DOHH2 (cell line): ENCODE data around the gene RUVBL2.
A peak's percentile ranks its signal among the peaks of the same experiment; 100 is the strongest.

Experiments
- H3F3A ChIP-seq: fragments of 200-600 bp; sonication (generic), shearing (Covaris generic); 2 replicates; pipeline ENCODE4 v1.6.0; 2016; ENCODE audit warnings: antibody characterized with exemption, mild to moderate bottlenecking; ENCODE audit not compliant: control insufficient read depth, insufficient read depth
- H3K27ac ChIP-seq: fragments of 200-600 bp; sonication (generic); 2 replicates; pipeline ENCODE4 v1.5.1; 2014; ENCODE audit warnings: low read depth, mild to moderate bottlenecking, low read length, moderate library complexity
- H3K27me3 ChIP-seq: fragments of 200-600 bp; sonication (generic); 2 replicates; pipeline ENCODE4 v1.6.1; 2014; ENCODE audit warnings: mild to moderate bottlenecking, low read length, mixed read lengths; ENCODE audit not compliant: control insufficient read depth
- H3K36me3 ChIP-seq: fragments of 200-600 bp; sonication (generic); 2 replicates; pipeline ENCODE4 v1.6.1; 2014; ENCODE audit warnings: mild to moderate bottlenecking, low read length, moderate library complexity, mixed read lengths; ENCODE audit not compliant: control insufficient read depth
- H3K4me1 ChIP-seq: fragments of 200-600 bp; sonication (generic); 2 replicates; pipeline ENCODE4 v1.6.1; 2014; ENCODE audit warnings: mild to moderate bottlenecking, low read length, mixed read lengths; ENCODE audit not compliant: control insufficient read depth
- H3K4me2 ChIP-seq: fragments of 200-600 bp; sonication (generic); 2 replicates; pipeline ENCODE4 v1.6.0; 2014; ENCODE audit warnings: mild to moderate bottlenecking, low read length, moderate library complexity
- H3K4me3 ChIP-seq: fragments of 200-600 bp; sonication (generic); 2 replicates; pipeline ENCODE4 v1.5.1; 2014; ENCODE audit warnings: mild to moderate bottlenecking, low read length, mixed read lengths
- H3K79me2 ChIP-seq: fragments of 200-600 bp; sonication (generic); 2 replicates; pipeline ENCODE4 v1.6.1; 2014; ENCODE audit warnings: mild to moderate bottlenecking, low read length, mixed read lengths; ENCODE audit not compliant: control insufficient read depth
- H3K9me2 ChIP-seq: fragments of 200-600 bp; sonication (generic); replicated peaks from 2 replicates; pipeline ENCODE4 v1.6.1; 2014; ENCODE audit warnings: mild to moderate bottlenecking, low read length, mixed read lengths; ENCODE audit not compliant: control insufficient read depth
- H3K9me3 ChIP-seq: fragments of 200-600 bp; sonication (generic); 2 replicates; pipeline ENCODE4 v1.6.1; 2014; ENCODE audit warnings: antibody characterized with exemption, low read length, mixed read lengths; ENCODE audit not compliant: control insufficient read depth, insufficient read depth
- H4K20me1 ChIP-seq: fragments of 200-600 bp; sonication (generic); 2 replicates; pipeline ENCODE4 v1.6.0; 2014; ENCODE audit warnings: low read depth, mild to moderate bottlenecking, antibody characterized with exemption, low read length, moderate library complexity; ENCODE audit not compliant: control insufficient read depth, insufficient read depth
- CTCF ChIP-seq: fragments of 200-600 bp; sonication (generic); IDR thresholded peaks from one replicate; pipeline ENCODE4 v1.5.1; 2014; ENCODE audit warnings: antibody characterized with exemption, mild to moderate bottlenecking, low read depth, low read length; ENCODE audit not compliant: poor library complexity, severe bottlenecking
- EZH2phosphoT487 ChIP-seq: fragments of 200-600 bp; sonication (generic); IDR thresholded peaks from 2 replicates; pipeline ENCODE4 v1.6.1; 2017; ENCODE audit warnings: borderline replicate concordance, mild to moderate bottlenecking, antibody characterized with exemption, low read length, moderate library complexity, mixed read lengths

Gene RUVBL2

GRCh38 chr19:48993175-48994034 is at the start of gene RUVBL2, which contains the start of gene GYS1:
TSS of gene RUVBL2 (plus strand) at chr19:48993887. CDS start at chr19:48993912, 25 bp downstream.
TSS of gene GYS1 (minus strand) at chr19:48993309. CDS start at chr19:48993112, 197 bp downstream.
- no peaks in the 10 kb centered on the region for H3K9me3 ChIP-seq
- peak; percentile 79 for TF ChIP-seq CTCF
- no peak for TF ChIP-seq EZH2phosphoT487
- H3K27ac ChIP-seq = peak within 1 kb of the TSS; percentile 75
- peaks cover 4% of the 10 kb centered on the region; the same call in 1 of the 2 replicates for H4K20me1 ChIP-seq
- peaks cover 66% of the 10 kb centered on the region for H3K79me2 ChIP-seq
- no peaks in the 10 kb centered on the region for H3F3A ChIP-seq
- peaks cover 32% of the 10 kb centered on the region for H3K36me3 ChIP-seq
- H3K4me3 ChIP-seq = peak within 1 kb of the TSS; percentile 81
- H3K9me2 ChIP-seq = no peaks in the 10 kb centered on the region
- H3K4me2 ChIP-seq = peak within 1 kb of the TSS; percentile 87
- H3K4me1 ChIP-seq = peaks cover 20% of the 10 kb centered on the region
- no peaks in the 10 kb centered on the region for H3K27me3 ChIP-seq

DNA sequence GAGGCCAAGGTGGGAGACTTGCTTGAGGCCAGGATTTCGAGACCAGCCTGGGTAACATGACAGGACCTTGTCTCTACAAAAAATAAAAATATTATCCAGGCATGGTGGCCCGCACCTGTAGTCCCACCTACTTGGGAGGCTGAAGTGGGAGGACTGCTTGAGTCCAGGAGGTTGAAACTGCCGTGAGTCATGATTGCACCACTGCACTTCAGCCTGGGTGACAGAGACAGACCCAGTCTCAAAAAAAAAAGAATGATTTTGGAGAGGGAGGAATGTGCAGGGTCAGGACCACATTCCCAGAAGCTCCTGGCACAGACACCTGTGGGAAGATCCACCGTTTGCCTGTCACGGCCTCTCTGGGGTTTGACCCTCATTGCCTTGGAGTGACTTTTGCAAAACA is 48.3 kb upstream of the RUVBL2 start:
- TF ChIP-seq CTCF (no peak), EZH2phosphoT487 (no peak)
- no peak overlapping the region for H3K4me3 ChIP-seq
- H4K20me1 ChIP-seq = no peaks in the 10 kb centered on the region
- H3K9me2 ChIP-seq = no peaks in the 10 kb centered on the region
- H3K4me2 ChIP-seq = no peak overlapping the region
- peaks cover 8% of the 10 kb centered on the region for H3K4me1 ChIP-seq
- no peaks in the 10 kb centered on the region for H3K27me3 ChIP-seq
- no peaks in the 10 kb centered on the region for H3F3A ChIP-seq
- H3K27ac ChIP-seq = no peak overlapping the region
- H3K9me3 ChIP-seq = peaks cover 14% of the 10 kb centered on the region
- no peaks in the 10 kb centered on the region for H3K36me3 ChIP-seq
- H3K79me2 ChIP-seq = no peaks in the 10 kb centered on the region

DNA sequence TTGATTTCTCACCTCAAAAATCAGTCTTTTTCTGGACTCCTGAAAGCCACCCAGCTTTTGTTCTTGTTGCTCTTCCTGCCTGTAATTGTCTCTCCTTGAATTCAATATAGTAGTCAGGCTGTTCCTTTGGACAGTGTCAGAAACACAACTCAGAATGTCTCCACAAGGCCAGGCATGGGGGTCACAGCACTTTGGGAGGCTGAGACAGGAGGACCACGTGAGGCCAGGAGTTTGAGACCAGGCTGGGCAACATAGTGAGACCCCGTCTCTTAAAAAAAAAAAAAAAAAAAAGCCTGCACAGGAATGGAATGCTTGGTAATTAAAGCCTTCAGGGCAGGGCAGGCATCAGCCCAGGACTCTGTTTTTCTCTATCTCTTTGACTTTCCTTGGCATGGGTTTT is 47.9 kb upstream of the RUVBL2 start:
- Histone ChIP-seq H3K27me3 (no peaks in the 10 kb centered on the region), H3K79me2 (no peaks in the 10 kb centered on the region), H3K9me2 (no peaks in the 10 kb centered on the region), H3K27ac (no peak overlapping the region), H3K4me2 (no peak overlapping the region), H3K4me1 (peaks cover 12% of the 10 kb centered on the region), H3K9me3 (peaks cover 14% of the 10 kb centered on the region), H4K20me1 (no peaks in the 10 kb centered on the region), H3F3A (no peaks in the 10 kb centered on the region), H3K4me3 (no peak overlapping the region), H3K36me3 (no peaks in the 10 kb centered on the region)
- no peak for TF ChIP-seq CTCF
- no peak for TF ChIP-seq EZH2phosphoT487
